GM12892 (cell line): ENCODE measurements around the gene BEND3.

ENCODE experiments used
- POLR2A ChIP-seq: IDR thresholded peaks from 2 replicates; pipeline ENCODE4 v1.6.1; 2011; ENCODE audit warnings: low read depth, low read length, control low read depth
- POLR2AphosphoS5 ChIP-seq: IDR thresholded peaks from 2 replicates; pipeline ENCODE4 v1.6.1; 2011; ENCODE audit warnings: low read depth, low read length, control low read depth
- TAF1 ChIP-seq: IDR thresholded peaks from 2 replicates; pipeline ENCODE4 v1.6.1; 2011; ENCODE audit warnings: low read depth, mild to moderate bottlenecking, control low read depth, low read length, borderline replicate concordance

DNA sequence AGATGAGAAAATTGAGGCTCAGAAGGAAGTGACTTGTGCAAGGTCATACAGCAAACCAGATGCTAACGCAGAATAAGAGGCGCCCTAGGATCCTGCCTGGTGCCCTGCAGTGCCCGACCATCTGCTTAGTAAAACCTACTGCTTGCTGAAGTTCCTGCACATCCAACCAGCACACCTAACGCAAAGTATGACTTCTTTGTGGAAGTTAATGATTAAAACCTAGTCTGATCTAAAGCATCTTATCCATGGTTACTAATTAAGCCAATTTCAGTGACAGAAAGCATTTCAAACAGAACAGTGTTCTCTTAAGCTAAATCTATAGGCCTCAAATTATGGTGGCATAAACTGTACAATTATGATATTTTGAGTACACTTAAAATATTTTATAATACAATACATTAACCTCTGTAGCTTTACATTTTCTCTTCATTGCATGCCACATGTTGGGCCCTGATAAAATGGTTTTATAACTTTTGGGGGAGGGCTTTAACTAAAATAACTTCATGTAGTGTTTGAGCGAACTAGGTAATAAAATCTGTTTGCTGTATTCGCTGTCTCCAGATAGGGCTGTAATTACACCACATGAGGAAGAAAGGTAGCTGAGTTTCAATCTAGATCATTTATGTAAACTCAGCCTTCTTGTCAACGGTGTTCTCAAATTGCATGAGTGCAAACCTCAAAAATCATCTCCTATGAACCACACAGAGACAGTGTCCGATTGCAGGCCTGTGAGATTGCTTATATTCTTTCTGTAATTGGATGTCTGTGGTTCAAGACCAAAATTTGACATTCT, 37.5 kb upstream of the BEND3 start:
- TF ChIP-seq POLR2AphosphoS5: no peak
- no peak for TF ChIP-seq POLR2A
- TF ChIP-seq TAF1: no peak
